GM23338 (cell line): ENCODE results near the gene RSRC1. TPM values are rescaled to one million over a fixed set of nuclear protein-coding genes. Genes with fewer than 3 reads are reported as not detected.

ENCODE experiments used
- ATAC-seq: fragments of 200-7000 bp; cut with Tn5 transposase; 3 replicates; pipeline ENCODE4 v1.9.1; 2020
- DNase-seq: peaks from one replicate; pipeline ENCODE4 v3.0.0-alpha.2; 2015; ENCODE audit warnings: low spot score
- H2AFZ ChIP-seq: fragments of 200-600 bp; sonication (generic); 2 replicates; pipeline ENCODE4 v1.8.0; 2016; ENCODE audit warnings: antibody characterized with exemption, mild to moderate bottlenecking, moderate library complexity
- H3F3A ChIP-seq: fragments of 200-600 bp; sonication (generic); replicated peaks from 2 replicates; pipeline ENCODE4 v1.8.0; 2017; ENCODE audit warnings: antibody characterized with exemption, mixed run types, low read depth
- H3K27ac ChIP-seq: fragments of 200-600 bp; sonication (generic); 2 replicates; pipeline ENCODE4 v1.6.1; 2016; ENCODE audit warnings: low read depth
- H3K27me3 ChIP-seq: fragments of 200-600 bp; sonication (generic); 2 replicates; pipeline ENCODE4 v1.8.0; 2016; ENCODE audit warnings: mild to moderate bottlenecking, mixed run types, moderate library complexity; ENCODE audit not compliant: insufficient read depth
- H3K36me3 ChIP-seq: fragments of 200-600 bp; sonication (generic); 2 replicates; pipeline ENCODE4 v1.8.0; 2016; ENCODE audit warnings: mild to moderate bottlenecking; ENCODE audit not compliant: insufficient read depth
- H3K4me1 ChIP-seq: fragments of 200-600 bp; sonication (generic); 2 replicates; pipeline ENCODE4 v1.8.0; 2016; ENCODE audit warnings: mild to moderate bottlenecking, moderate library complexity; ENCODE audit not compliant: insufficient read depth
- H3K4me2 ChIP-seq: fragments of 200-600 bp; sonication (generic); 2 replicates; pipeline ENCODE4 v1.7.1; 2017; ENCODE audit warnings: mixed run types
- H3K4me3 ChIP-seq: fragments of 200-600 bp; sonication (generic); 2 replicates; pipeline ENCODE4 v1.6.1; 2016; ENCODE audit warnings: mixed run types
- H3K79me2 ChIP-seq: fragments of 200-600 bp; sonication (generic); replicated peaks from 2 replicates; pipeline ENCODE4 v1.8.0; 2017; ENCODE audit warnings: mild to moderate bottlenecking; ENCODE audit not compliant: insufficient read depth
- H3K9me2 ChIP-seq: fragments of 200-600 bp; sonication (generic); 2 replicates; pipeline ENCODE4 v1.8.0; 2017; ENCODE audit not compliant: insufficient read depth
- H4K20me1 ChIP-seq: fragments of 200-600 bp; sonication (generic); replicated peaks from 2 replicates; pipeline ENCODE4 v1.8.0; 2017; ENCODE audit warnings: mild to moderate bottlenecking; ENCODE audit not compliant: insufficient read depth
- H3K27ac Mint-ChIP-seq: 2 replicates; pipeline ENCODE4 v1.8.0; 2020; ENCODE audit warnings: inconsistent platforms, mild to moderate bottlenecking, moderate library complexity, mixed read lengths
- H3K27me3 Mint-ChIP-seq: 3 replicates; pipeline ENCODE4 v1.8.0; 2022; ENCODE audit warnings: low read depth, mild to moderate bottlenecking, moderate library complexity, mixed read lengths, inconsistent platforms; ENCODE audit not compliant: insufficient read depth, poor library complexity
- H3K36me3 Mint-ChIP-seq: 3 replicates; pipeline ENCODE4 v1.8.0; 2021; ENCODE audit warnings: low read depth, mild to moderate bottlenecking, inconsistent platforms, moderate library complexity, mixed read lengths
- H3K4me1 Mint-ChIP-seq: 3 replicates; pipeline ENCODE4 v1.8.0; 2020; ENCODE audit warnings: mild to moderate bottlenecking, inconsistent platforms, mixed read lengths
- H3K4me3 Mint-ChIP-seq: 3 replicates; pipeline ENCODE4 v1.8.0; 2021; ENCODE audit warnings: moderate library complexity, mild to moderate bottlenecking, inconsistent platforms, mixed read lengths
- H3K9me3 Mint-ChIP-seq: 3 replicates; pipeline ENCODE4 v1.8.0; 2020; ENCODE audit warnings: moderate library complexity, mild to moderate bottlenecking, inconsistent platforms, mixed read lengths
- EZH2phosphoT487 ChIP-seq: fragments of 200-600 bp; sonication (generic); IDR thresholded peaks from one replicate; pipeline ENCODE4 v1.8.1; 2018; ENCODE audit warnings: antibody characterized with exemption; ENCODE audit not compliant: unreplicated experiment
- NANOG ChIP-seq: IDR thresholded peaks from 2 replicates; pipeline ENCODE4 v1.6.1; 2016; ENCODE audit warnings: antibody characterized with exemption, borderline replicate concordance
- STAT1 ChIP-seq: IDR thresholded peaks from one replicate; pipeline ENCODE4 v1.6.1; 2016; ENCODE audit warnings: antibody characterized with exemption; ENCODE audit not compliant: unreplicated experiment
- polyA plus RNA-seq: library from polyadenylated mRNA; unstranded; fragments of >200 nt; fragmentation: Nextera tagmentation; extraction: Ambion mirVana; gene quantifications from 2 replicates; pipeline ENCODE4 v1.2.1, GENCODE V29; 2016
- total RNA-seq: library from RNA; depleted of rRNA; stranded (reverse); fragments of >200 nt; shearing (Covaris generic); gene quantifications from 2 replicates; pipeline ENCODE4 v1.2.3, GENCODE V29; 2014
- TF ChIP-seq, protein P1 (sequence below), 2 experiments: fragments of 200-600 bp in 1 of 2; sonication (generic) in 1 of 2; conservative IDR thresholded peaks; 2 replicates each; pipeline versions ENCODE4 v1.5.1 to v1.6.1; 2016 to 2017; ENCODE audit warnings: antibody characterized with exemption in 2 of 2, low read depth in 2 of 2, mild to moderate bottlenecking in 2 of 2, moderate library complexity in 1 of 2
- TF ChIP-seq, protein P2 (sequence below): fragments of 250-450 bp; sonication (Bioruptor Pico); IDR thresholded peaks from 2 replicates; pipeline ENCODE4 v1.5.0; 2020; ENCODE audit warnings: mild to moderate bottlenecking, moderate library complexity

RSRC1 gene
- total and polyA plus RNA-seq, 2 experiments from 2014 or later = 32.5 to 76.8 TPM

DNA sequence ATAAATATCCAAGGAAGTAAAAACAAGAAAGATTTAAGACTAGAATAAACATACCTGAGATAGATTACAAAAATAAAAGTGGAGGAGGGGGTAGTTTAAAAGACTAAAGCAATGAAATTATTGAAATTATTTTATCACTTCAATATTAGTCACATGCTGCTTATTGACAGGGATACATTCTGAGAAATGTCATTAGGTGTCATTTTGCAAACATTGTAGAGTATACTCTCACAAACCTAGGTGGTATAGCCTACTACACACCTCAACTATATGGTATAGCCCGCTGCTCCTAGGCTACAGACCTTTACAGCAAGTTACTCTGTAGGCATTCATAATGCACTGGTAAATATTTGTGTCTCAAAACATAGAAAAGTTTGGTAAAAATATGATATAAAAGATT lies 384.0 kb downstream of the RSRC1 start:
- DNase-seq = no peak
- Histone ChIP-seq H3K4me3 (no peak overlapping the region), H3K9me2 (no peaks in the 10 kb centered on the region), H2AFZ (no peak overlapping the region), H4K20me1 (no peaks in the 10 kb centered on the region), H3K27me3 (no peaks in the 10 kb centered on the region), H3K4me2 (no peak overlapping the region), H3K4me1 (no peaks in the 10 kb centered on the region), H3K36me3 (no peaks in the 10 kb centered on the region), H3K79me2 (no peaks in the 10 kb centered on the region), H3K27ac (no peak overlapping the region), H3F3A (no peaks in the 10 kb centered on the region)
- TF ChIP-seq, protein P1, sequence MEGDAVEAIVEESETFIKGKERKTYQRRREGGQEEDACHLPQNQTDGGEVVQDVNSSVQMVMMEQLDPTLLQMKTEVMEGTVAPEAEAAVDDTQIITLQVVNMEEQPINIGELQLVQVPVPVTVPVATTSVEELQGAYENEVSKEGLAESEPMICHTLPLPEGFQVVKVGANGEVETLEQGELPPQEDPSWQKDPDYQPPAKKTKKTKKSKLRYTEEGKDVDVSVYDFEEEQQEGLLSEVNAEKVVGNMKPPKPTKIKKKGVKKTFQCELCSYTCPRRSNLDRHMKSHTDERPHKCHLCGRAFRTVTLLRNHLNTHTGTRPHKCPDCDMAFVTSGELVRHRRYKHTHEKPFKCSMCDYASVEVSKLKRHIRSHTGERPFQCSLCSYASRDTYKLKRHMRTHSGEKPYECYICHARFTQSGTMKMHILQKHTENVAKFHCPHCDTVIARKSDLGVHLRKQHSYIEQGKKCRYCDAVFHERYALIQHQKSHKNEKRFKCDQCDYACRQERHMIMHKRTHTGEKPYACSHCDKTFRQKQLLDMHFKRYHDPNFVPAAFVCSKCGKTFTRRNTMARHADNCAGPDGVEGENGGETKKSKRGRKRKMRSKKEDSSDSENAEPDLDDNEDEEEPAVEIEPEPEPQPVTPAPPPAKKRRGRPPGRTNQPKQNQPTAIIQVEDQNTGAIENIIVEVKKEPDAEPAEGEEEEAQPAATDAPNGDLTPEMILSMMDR (conservative IDR thresholded peaks at IDR 0.05; ENCODE audit: low read depth in 2 of 2) = no peak
- TF ChIP-seq STAT1 (no peak), NANOG (no peak), EZH2phosphoT487 (no peak)
- TF ChIP-seq, protein P2, sequence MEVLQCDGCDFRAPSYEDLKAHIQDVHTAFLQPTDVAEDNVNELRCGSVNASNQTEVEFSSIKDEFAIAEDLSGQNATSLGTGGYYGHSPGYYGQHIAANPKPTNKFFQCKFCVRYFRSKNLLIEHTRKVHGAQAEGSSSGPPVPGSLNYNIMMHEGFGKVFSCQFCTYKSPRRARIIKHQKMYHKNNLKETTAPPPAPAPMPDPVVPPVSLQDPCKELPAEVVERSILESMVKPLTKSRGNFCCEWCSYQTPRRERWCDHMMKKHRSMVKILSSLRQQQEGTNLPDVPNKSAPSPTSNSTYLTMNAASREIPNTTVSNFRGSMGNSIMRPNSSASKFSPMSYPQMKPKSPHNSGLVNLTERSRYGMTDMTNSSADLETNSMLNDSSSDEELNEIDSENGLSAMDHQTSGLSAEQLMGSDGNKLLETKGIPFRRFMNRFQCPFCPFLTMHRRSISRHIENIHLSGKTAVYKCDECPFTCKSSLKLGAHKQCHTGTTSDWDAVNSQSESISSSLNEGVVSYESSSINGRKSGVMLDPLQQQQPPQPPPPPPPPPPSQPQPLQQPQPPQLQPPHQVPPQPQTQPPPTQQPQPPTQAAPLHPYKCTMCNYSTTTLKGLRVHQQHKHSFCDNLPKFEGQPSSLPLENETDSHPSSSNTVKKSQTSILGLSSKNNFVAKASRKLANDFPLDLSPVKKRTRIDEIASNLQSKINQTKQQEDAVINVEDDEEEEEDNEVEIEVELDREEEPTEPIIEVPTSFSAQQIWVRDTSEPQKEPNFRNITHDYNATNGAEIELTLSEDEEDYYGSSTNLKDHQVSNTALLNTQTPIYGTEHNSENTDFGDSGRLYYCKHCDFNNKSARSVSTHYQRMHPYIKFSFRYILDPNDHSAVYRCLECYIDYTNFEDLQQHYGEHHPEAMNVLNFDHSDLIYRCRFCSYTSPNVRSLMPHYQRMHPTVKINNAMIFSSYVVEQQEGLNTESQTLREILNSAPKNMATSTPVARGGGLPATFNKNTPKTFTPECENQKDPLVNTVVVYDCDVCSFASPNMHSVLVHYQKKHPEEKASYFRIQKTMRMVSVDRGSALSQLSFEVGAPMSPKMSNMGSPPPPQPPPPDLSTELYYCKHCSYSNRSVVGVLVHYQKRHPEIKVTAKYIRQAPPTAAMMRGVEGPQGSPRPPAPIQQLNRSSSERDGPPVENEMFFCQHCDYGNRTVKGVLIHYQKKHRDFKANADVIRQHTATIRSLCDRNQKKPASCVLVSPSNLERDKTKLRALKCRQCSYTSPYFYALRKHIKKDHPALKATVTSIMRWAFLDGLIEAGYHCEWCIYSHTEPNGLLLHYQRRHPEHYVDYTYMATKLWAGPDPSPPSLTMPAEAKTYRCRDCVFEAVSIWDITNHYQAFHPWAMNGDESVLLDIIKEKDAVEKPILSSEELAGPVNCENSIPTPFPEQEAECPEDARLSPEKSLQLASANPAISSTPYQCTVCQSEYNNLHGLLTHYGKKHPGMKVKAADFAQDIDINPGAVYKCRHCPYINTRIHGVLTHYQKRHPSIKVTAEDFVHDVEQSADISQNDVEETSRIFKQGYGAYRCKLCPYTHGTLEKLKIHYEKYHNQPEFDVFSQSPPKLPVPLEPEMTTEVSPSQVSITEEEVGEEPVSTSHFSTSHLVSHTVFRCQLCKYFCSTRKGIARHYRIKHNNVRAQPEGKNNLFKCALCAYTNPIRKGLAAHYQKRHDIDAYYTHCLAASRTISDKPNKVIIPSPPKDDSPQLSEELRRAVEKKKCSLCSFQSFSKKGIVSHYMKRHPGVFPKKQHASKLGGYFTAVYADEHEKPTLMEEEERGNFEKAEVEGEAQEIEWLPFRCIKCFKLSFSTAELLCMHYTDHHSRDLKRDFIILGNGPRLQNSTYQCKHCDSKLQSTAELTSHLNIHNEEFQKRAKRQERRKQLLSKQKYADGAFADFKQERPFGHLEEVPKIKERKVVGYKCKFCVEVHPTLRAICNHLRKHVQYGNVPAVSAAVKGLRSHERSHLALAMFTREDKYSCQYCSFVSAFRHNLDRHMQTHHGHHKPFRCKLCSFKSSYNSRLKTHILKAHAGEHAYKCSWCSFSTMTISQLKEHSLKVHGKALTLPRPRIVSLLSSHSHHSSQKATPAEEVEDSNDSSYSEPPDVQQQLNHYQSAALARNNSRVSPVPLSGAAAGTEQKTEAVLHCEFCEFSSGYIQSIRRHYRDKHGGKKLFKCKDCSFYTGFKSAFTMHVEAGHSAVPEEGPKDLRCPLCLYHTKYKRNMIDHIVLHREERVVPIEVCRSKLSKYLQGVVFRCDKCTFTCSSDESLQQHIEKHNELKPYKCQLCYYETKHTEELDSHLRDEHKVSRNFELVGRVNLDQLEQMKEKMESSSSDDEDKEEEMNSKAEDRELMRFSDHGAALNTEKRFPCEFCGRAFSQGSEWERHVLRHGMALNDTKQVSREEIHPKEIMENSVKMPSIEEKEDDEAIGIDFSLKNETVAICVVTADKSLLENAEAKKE = no peak
- peaks cover 6% of the 10 kb centered on the region; the same call in 2 of the 3 replicates for H3K36me3 Mint-ChIP-seq
- no peak overlapping the region for H3K27ac Mint-ChIP-seq
- no peak overlapping the region for H3K4me3 Mint-ChIP-seq
- no peak for ATAC-seq
- H3K27me3 Mint-ChIP-seq = peaks cover under 1% of the 10 kb centered on the region
- peaks cover 7% of the 10 kb centered on the region; the same call in 2 of the 3 replicates for H3K9me3 Mint-ChIP-seq
- H3K4me1 Mint-ChIP-seq = peaks cover 4% of the 10 kb centered on the region; the same call in 2 of the 3 replicates
